Activated naive CD8-positive, alpha-beta T cell treated with anti-CD3 and anti-CD28 coated beads, Interleukin-2, amount 10 ng/mL, durations not matched to agents 7 days and 5 days (primary cell): ENCODE results near the gene SARM1. TPM values are rescaled to one million over a fixed set of nuclear protein-coding genes. Genes with fewer than 3 reads are reported as not detected.

Source experiments
- ATAC-seq: fragments of 150-1000 bp; cut with Tn5 transposase; one replicate; pipeline ENCODE4 v1.10.0; 2021; ENCODE audit warnings: low read depth, moderate library complexity
- POLR2A ChIA-PET: fragments of 350-600 bp; sonication (Branson Sonifier 250); formaldehyde crosslinking; loops from one replicate; lab custom pipeline; 2021; ENCODE audit warnings: antibody characterized with exemption; lab: Charles Lee
- DNase-seq: peaks from one replicate; pipeline ENCODE4 v3.0.0; 2021
- H3K27ac Mint-ChIP-seq: one replicate; pipeline ENCODE4 v1.8.0; 2022; ENCODE audit warnings: mild to moderate bottlenecking, mixed read lengths
- H3K27me3 Mint-ChIP-seq: one replicate; pipeline ENCODE4 v1.8.0; 2022; ENCODE audit warnings: mild to moderate bottlenecking, moderate library complexity, mixed read lengths
- H3K36me3 Mint-ChIP-seq: one replicate; pipeline ENCODE4 v1.8.0; 2021; ENCODE audit warnings: mild to moderate bottlenecking, mixed read lengths
- H3K4me1 Mint-ChIP-seq: one replicate; pipeline ENCODE4 v1.8.0; 2021; ENCODE audit warnings: mixed read lengths
- H3K4me3 Mint-ChIP-seq: one replicate; pipeline ENCODE4 v1.8.0; 2022; ENCODE audit warnings: mild to moderate bottlenecking, moderate library complexity, mixed read lengths
- H3K9me3 Mint-ChIP-seq: one replicate; pipeline ENCODE4 v1.8.0; 2021; ENCODE audit warnings: mixed read lengths
- total RNA-seq, 2 experiments: library from RNA; stranded (reverse); gene quantifications; one replicate each; pipeline ENCODE4 v1.2.3, GENCODE V29; 2021

SARM1 gene
- total RNA-seq, 2 experiments from 2014 or later = 25.6 to 25.8 TPM

DNA sequence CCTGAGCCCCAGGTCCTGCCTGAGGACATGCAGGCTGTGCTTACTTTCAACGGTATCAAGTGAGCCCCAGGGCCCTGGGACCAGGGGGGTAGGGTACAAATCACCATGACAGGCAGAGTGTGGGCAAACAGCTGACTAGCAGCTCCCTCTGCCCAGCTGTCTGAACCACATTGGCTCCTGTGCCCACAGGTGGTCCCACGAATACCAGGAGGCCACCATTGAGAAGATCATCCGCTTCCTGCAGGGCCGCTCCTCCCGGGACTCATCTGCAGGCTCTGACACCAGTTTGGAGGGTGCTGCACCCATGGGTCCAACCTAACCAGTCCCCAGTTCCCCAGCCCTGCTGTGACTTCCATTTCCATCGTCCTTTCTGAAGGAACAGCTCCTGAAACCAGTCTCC, 24.5 kb downstream of the SARM1 start:
- ATAC-seq = no peak

DNA sequence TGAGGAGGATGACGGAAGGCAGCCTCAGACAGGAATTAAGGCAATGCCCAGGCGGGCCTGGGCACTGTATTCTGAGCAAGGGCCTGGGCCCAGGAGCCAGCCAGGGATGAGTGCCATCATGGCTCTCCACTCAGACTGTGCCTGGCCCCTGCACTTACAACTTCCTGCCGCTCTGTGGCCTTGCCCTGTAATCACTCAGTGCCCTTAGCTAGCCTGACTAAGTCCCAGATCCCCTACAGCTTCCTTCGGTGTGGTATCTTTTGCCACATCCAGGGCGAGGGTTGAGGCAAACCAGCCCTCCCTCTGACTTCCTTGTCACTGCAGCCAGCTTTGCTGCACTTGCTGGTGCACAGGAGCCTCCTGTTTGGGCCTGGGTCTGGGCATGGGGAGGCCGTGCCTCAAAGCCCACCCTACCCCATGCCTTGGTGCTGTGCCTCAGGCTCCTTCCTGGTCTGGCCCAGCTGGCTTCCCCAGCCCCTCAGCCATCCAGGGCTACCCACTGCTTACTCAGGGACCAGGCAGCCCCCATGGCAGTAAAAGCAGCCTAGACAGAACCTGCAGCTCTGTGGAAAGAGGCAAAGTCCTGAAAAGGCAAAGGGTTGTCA, 25.2 kb downstream of the SARM1 start:
- peaks cover 9% of the 10 kb centered on the region for H3K36me3 Mint-ChIP-seq
- POLR2A ChIA-PET = interaction anchor here (0.8 to 0.9 kb wide), 2 partner anchors 10 to 12 kb away, joined by 3 to 4 read pairs; no protein-coding TSS in a partner anchor
- no peaks in the 10 kb centered on the region for H3K4me1 Mint-ChIP-seq
- no peak for DNase-seq
- ATAC-seq = peak; percentile 65
- no peaks in the 10 kb centered on the region for H3K27me3 Mint-ChIP-seq
- no peaks in the 10 kb centered on the region for H3K9me3 Mint-ChIP-seq
- H3K4me3 Mint-ChIP-seq = no peak overlapping the region
- H3K27ac Mint-ChIP-seq = no peak overlapping the region

More for the DNA sequence above, 24.5 kb downstream of the SARM1 start:
- no peaks in the 10 kb centered on the region for H3K27me3 Mint-ChIP-seq
- DNase-seq = no peak
- no peaks in the 10 kb centered on the region for H3K4me1 Mint-ChIP-seq
- POLR2A ChIA-PET = no interaction called here
- H3K4me3 Mint-ChIP-seq = no peak overlapping the region
- H3K27ac Mint-ChIP-seq = no peak overlapping the region
- peaks cover 11% of the 10 kb centered on the region for H3K36me3 Mint-ChIP-seq
- H3K9me3 Mint-ChIP-seq = no peaks in the 10 kb centered on the region

DNA sequence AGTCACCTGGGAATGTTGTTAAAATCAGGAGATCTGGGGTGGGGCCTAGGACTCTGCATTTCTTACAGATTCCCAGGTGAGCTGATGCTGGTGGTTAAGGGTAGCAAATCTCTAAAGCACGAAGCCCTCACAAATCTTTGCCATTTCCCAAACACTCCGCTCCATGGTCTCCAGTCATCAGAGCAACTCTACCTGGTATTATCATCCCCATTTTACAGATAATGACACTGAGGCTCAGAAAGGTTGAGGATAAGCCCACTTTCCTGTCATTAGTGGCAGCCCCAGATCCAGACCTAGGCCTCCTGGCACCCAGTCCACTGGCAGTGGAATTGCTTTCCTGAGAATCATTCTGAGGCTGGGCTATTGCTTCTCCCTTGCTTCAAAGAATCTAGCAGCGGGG, 25.8 kb downstream of the SARM1 start:
- DNase-seq (no peak), ATAC-seq (no peak)
- no peak overlapping the region for H3K27ac Mint-ChIP-seq
- no peaks in the 10 kb centered on the region for H3K9me3 Mint-ChIP-seq
- H3K4me3 Mint-ChIP-seq = no peak overlapping the region
- peaks cover 2% of the 10 kb centered on the region for H3K4me1 Mint-ChIP-seq
- H3K36me3 Mint-ChIP-seq = peaks cover 9% of the 10 kb centered on the region
- POLR2A ChIA-PET = interaction anchor here (0.8 to 0.9 kb wide), 2 partner anchors 10 to 12 kb away, joined by 3 to 4 read pairs; no protein-coding TSS in a partner anchor
- H3K27me3 Mint-ChIP-seq = no peaks in the 10 kb centered on the region

DNA sequence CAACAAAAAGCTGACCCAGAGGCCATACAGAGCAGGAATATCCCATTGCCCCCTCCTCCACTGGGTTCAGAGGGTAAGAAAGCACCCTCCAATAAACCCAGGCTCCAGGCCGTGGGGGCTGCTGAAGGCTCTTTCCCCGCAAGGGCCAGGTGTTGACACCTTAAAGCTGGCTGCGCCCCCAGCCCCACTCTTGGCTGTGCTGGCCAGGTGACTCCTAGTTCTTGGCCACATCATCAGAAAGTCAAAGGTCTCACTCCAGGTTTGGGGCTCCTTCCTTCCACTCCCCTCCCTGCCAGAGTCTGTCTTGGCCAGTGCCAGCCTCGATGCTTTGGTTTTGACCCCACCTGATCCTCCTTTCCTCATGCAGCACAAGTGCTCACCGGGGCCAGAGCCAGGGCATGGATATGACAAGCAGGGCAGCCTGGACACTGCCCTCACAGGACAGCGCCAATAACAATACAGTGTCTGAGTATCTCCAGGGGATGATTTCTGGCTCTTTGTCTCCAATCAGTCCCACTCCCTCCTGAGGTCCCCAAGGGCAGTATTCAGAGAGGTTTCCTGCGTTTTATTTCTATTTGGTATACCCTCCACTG, 26.3 kb downstream of the SARM1 start:
- H3K36me3 Mint-ChIP-seq = peaks cover 9% of the 10 kb centered on the region
- H3K9me3 Mint-ChIP-seq = no peaks in the 10 kb centered on the region
- H3K4me1 Mint-ChIP-seq = peaks cover 2% of the 10 kb centered on the region
- ATAC-seq (no peak), DNase-seq (no peak)
- no peak overlapping the region for H3K27ac Mint-ChIP-seq
- no peak overlapping the region for H3K4me3 Mint-ChIP-seq
- POLR2A ChIA-PET = interaction anchor here (0.9 kb wide), 1 partner anchor 13 kb away, joined by 4 read pairs; no protein-coding TSS in a partner anchor
- H3K27me3 Mint-ChIP-seq = no peaks in the 10 kb centered on the region

DNA sequence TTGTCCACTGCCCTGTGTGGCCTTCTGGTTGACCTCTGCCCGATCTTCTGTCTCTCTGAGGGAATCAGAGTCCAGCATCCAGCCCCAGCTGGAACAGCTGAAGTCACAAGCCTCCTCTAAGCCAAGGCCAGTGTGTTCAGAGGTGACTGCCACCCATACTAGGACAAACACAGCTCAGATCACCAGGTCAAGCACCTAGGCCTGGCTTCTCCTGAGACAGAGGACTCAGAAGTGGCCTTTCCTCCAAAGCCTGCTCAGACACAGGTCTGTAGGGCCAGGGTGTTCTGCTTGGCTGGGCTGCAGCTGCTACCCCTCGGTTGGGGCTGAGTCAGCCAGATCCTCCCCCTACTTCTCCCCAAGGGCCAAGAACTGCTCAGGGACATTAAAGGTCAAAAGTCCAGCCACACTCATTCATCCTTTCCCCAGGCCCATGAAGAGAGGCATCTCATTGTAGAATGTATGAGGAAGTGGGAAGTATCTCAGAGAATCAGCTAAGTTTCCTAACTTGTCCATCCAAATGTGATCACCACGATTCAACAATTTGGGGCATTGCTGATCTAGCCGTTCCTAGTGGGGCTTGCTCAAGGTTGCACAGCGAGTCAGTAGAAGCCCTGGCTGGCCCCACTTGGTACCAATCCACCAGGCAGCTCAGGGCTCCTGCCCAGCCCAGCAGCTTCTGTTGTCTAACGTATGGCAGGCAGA, 26.9 kb downstream of the SARM1 start:
- Mint-ChIP-seq H3K9me3 (no peaks in the 10 kb centered on the region), H3K36me3 (peaks cover 9% of the 10 kb centered on the region), H3K4me1 (peaks cover 2% of the 10 kb centered on the region), H3K27ac (no peak overlapping the region), H3K27me3 (no peaks in the 10 kb centered on the region), H3K4me3 (no peak overlapping the region)
- POLR2A ChIA-PET = no interaction called here
- no peak for DNase-seq
- no peak for ATAC-seq

DNA sequence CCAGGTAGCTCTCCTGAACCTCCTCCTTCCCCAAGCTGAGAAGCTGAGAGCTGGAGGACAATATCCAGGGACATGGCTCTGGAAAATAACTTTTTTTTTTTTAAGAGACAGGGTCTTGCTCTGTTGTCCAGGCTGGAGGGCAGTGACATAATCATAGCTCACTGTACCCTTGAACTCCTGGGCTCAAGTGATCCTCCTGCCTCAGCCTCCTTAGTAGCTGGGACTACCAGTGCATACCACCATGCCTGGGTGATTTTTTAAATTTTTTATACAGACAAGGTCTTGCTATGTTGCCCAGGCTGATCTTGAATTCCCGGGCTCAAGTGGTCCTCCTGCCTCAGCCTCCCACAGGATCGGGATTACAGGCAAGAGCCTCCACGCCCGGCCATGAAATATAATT, 28.3 kb downstream of the SARM1 start:
- Mint-ChIP-seq H3K9me3 (no peaks in the 10 kb centered on the region), H3K27ac (no peak overlapping the region), H3K36me3 (peaks cover 1% of the 10 kb centered on the region), H3K27me3 (no peaks in the 10 kb centered on the region), H3K4me3 (no peak overlapping the region), H3K4me1 (peaks cover 2% of the 10 kb centered on the region)
- DNase-seq = no peak
- POLR2A ChIA-PET = interaction anchor here (1.5 kb wide), 1 partner anchor 15 kb away, joined by 6 read pairs; no protein-coding TSS in a partner anchor
- ATAC-seq = no peak

DNA sequence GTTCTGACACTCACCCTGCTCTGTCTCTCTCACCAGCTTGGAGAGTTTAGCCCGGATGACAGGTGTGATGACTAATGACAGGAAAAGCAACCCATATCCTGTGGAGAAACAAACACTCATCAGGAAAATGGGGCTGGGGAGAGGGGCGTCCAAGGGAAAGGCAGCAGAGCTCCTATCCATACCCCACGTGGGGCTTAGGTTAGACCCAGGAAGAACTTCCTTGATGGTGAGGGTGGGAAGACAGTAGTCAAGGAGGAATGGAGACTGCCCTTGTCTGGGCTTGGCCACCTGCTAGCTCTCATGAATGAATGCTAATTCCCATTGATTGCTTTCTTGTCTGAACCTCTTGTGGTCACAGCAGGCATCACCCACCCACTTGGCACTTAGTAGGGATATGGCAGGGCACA, 30.7 kb downstream of the SARM1 start:
- peaks cover 1% of the 10 kb centered on the region for H3K36me3 Mint-ChIP-seq
- POLR2A ChIA-PET = no interaction called here

DNA sequence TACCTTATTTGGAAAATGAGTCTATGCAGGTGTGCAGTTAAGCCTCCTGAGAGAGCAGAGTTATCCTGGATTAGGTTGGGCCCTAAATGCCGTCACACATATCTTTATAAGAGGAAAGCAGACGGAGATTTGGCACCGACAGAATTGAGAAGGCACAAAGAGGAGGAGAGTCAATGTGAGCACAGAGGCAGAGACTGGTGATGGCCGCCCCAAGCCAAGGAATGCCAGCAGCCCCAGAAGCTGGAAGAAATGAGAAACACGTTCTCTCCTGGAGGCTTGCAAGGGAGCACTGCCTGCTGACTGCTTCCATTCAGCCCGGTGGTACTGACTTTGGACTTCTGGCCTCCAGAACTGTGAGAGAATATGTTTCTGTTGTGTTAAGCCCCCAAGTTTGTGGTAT, 31.4 kb downstream of the SARM1 start:
- ATAC-seq = no peak
- no peaks in the 10 kb centered on the region for H3K36me3 Mint-ChIP-seq
- H3K27me3 Mint-ChIP-seq = peaks cover 2% of the 10 kb centered on the region
- H3K9me3 Mint-ChIP-seq = no peaks in the 10 kb centered on the region
- H3K4me1 Mint-ChIP-seq = peaks cover 7% of the 10 kb centered on the region
- no peak for DNase-seq
- H3K27ac Mint-ChIP-seq = no peak overlapping the region
- no peak overlapping the region for H3K4me3 Mint-ChIP-seq
- POLR2A ChIA-PET = no interaction called here

More for the DNA sequence above, 30.7 kb downstream of the SARM1 start:
- Mint-ChIP-seq H3K4me1 (peaks cover 7% of the 10 kb centered on the region), H3K4me3 (no peak overlapping the region), H3K9me3 (no peaks in the 10 kb centered on the region), H3K27me3 (no peaks in the 10 kb centered on the region), H3K27ac (no peak overlapping the region)
- ATAC-seq (no peak), DNase-seq (no peak)

DNA sequence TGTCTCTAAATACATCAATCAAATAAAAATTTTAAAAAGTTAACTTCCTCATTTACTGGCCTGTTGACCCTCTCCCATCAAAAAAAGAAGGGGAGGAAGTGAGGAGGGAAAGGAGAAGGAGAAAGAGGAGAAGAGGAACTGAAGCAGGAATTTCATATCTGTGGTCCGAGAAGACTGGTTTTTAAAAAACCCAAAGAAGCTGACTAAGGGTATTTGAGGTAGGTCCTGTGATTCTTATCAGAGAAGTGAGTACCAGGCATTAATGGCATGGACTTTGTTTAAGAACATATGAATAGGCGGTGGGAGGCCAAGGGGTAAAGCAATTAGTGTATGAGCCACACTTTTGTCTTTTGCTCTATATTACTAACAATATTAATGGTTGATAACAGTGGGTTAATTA, 32.5 kb downstream of the SARM1 start:
- no peak for DNase-seq
- H3K27ac Mint-ChIP-seq = no peak overlapping the region
- peaks cover 7% of the 10 kb centered on the region for H3K27me3 Mint-ChIP-seq
- no peaks in the 10 kb centered on the region for H3K9me3 Mint-ChIP-seq
- H3K4me3 Mint-ChIP-seq = no peak overlapping the region
- H3K36me3 Mint-ChIP-seq = no peaks in the 10 kb centered on the region
- ATAC-seq = no peak
- peaks cover 7% of the 10 kb centered on the region for H3K4me1 Mint-ChIP-seq
- POLR2A ChIA-PET = no interaction called here

DNA sequence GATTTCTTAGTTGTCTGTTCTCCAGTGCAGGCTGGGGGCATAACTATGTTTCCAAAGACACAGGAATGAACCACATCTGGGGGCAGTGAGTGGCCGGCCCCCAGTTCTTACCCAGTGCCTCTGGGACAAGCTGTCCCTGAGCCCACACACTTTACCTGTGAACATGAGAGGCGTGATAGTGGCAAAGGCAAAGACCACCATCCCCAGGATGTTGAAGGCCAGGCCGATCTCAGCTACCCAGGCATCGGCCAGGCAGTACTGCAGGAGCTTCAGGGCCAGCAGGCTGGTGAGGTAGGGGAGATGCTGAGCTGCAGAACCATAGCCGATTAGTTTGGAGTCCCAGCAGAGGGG, 32.9 kb downstream of the SARM1 start:
- Mint-ChIP-seq H3K27me3 (peaks cover 8% of the 10 kb centered on the region), H3K4me3 (peak overlapping the region; percentile 15), H3K27ac (no peak overlapping the region), H3K9me3 (no peaks in the 10 kb centered on the region), H3K36me3 (no peaks in the 10 kb centered on the region), H3K4me1 (peaks cover 7% of the 10 kb centered on the region)
- DNase-seq (no peak), ATAC-seq (no peak)
- POLR2A ChIA-PET = no interaction called here

DNA sequence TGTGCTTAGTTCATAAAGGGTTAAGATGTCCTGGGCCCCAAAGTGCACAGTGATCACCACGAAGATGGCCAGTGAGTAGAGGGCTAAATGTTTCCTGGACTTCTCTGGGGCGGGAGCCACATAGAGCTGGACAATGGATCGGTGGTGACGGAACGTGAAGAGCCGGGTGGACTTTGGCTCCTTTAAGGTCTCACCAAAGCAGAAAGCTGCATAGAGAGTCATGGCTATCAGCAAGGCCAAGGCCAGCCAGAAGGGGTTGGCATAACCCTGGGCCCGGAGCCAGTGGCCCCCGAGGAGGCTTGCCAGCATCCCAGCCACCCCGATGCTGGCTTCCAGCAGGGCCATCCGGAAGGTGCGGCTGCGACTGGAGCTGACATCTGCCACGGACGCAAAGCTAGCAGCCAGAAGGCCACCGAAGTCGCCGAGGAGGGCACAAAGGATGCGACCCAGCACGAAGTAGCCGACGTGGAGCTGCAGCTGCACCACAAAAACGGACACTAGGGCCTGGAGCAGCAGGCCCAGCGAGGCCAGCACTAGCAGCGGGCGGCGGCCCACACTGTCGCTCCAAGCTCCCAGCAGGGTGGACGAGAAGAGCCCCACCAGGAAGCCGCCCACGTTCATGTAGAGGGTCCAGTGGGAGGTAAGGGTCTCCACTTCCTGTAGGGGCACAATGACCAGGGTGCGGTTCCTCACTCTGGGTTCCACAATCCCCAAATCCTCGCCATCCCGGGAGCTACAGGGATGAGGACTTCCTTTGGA, 33.5 kb downstream of the SARM1 start:
- H3K4me3 Mint-ChIP-seq = peak overlapping the region; percentile 79
- H3K36me3 Mint-ChIP-seq = no peaks in the 10 kb centered on the region
- peaks cover 7% of the 10 kb centered on the region for H3K4me1 Mint-ChIP-seq
- H3K27me3 Mint-ChIP-seq = peaks cover 11% of the 10 kb centered on the region
- H3K9me3 Mint-ChIP-seq = no peaks in the 10 kb centered on the region
- ATAC-seq = no peak
- POLR2A ChIA-PET = interaction anchor here (0.9 to 2.2 kb wide), 3 partner anchors 11 to 47 kb away, joined by 4 to 7 read pairs (median 5); partner anchors contain the start of gene POLDIP2
- peak overlapping the region; percentile 37 for H3K27ac Mint-ChIP-seq
- DNase-seq = no peak

DNA sequence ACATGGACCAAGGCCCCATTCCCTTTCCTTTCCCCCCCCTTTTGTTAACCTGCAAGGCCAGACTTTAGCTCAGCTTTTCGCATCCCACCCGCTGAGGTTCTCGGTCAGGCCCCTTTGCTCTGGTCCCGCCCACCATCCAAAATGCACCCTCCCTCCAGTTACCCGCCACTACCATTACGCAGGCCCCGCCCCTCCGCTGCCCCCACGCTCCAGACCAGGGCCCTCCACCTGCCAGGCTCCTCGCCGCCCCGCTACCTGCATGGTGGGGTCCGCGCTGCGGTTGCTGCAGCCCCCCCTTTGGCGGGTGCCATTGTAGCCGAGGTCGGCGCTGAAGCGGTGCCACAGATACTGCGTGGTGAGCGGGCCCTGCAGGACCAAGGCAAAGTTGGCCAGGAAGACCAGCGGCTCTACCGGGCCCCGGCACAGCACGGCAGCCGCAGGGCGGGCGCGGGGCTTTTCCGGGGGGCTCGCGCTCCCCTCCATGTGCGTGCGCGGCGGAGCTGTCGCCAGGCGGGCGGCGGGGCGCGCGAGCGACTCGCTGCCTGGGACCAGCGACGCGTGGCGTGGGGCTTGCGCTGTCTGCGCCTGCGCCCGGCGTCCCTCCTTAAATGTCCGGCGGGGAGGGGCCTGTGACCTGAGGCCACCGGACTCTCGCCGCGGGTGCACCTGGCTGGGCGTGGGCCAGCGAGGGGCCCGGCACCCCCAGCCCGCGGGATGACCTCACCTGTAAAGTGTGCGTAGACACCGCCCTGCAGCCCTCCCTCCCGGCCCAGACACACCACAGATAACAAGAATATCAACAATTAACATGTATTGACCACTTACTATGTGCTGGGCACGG, 34.4 kb downstream of the SARM1 start, which contains the start of gene SLC46A1:
SLC46A1 (minus strand) TSS at position 581 of the 841 bp plus-strand sequence; CDS start at position 483, 98 bp downstream.
- Mint-ChIP-seq H3K36me3 (no peaks in the 10 kb centered on the region), H3K9me3 (no peaks in the 10 kb centered on the region), H3K27me3 (peaks cover 11% of the 10 kb centered on the region), H3K4me3 (peak within 1 kb of the TSS; percentile 79), H3K4me1 (peaks cover 7% of the 10 kb centered on the region), H3K27ac (peak within 1 kb of the TSS; percentile 39)
- POLR2A ChIA-PET = interaction anchor here (0.9 to 2.2 kb wide), 3 partner anchors 10 to 48 kb away, joined by 4 to 7 read pairs (median 5); partner anchors contain the start of gene POLDIP2
- ATAC-seq = peak; percentile 77
- peak; percentile 61 for DNase-seq
